ENCODE results near the gene CAPZB.
A peak's percentile ranks its signal among the peaks of the same experiment; 100 is the strongest.

The CAPZB gene

DNA sequence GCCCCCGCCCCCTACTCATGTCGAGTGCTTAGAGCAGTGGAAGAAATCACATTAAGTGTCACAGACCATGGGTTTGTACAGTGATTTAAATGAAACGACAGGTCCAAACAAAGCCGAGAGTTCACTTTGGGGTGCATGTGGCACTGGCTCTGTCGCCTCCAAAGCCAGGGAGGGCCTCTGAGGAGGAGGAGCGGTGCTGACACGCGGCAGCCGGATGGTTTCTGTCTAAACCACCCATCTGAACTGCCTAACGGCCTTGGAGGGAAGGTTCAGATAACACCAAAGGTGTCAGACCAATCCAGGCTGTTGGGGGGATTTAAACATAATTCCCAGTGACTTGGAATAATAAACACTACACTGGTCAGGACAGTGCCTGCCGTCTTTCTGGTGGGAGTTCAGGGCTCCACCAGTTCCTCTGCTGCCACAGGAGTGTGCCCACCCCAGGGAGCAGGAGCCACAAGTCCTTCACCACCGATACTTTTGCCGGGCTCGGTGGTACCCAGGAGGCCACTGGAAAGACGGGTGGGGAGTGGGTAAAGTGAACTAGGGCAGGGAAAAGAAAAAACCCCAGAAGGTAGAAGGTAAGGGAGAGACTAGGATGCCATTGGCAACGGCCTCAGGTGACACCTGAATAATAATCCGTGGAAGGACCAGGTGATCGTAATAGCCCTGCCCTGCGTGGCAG is 95.0 kb downstream of the CAPZB start:
- no peak for DNase-seq

DNA sequence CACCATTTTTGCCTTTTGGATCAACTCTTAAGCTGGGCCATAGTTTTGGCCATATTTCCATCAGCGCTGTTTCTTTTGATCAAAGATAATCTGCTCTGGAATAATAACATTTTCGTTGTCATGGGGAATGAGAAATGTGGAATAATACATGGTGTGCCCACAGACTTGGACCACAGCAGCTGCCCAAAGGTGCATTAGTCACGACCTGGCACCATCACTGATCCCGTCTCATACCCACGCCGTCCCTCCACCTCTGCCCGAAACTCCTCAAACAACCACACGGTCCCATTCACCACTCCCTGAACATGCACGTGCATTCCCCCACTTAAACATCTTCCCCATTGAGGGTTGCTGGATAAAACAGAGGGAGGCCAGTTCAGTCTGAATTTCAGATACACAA is 96.4 kb downstream of the CAPZB start:
- no peak for DNase-seq

DNA sequence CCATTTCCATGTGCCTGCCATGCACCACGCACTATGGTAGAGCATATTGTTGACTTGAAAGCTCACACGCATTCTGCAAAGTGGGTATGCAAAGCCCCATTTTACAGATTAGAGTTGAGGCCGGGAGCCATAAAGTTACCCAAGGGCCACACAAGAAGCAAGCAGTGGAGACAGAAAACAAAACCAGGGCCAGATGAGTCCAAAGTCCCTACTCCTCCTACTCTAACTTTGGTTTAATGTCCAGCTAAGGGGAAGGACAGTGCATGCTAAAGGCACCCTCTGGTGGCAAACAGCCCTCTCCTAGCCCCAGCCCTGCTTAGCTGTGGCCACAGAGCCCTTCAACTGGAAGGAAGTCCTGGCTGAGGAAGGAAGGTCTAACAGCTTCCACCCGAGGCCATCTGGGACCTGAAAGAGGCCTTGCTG is 98.3 kb downstream of the CAPZB start:
- DNase-seq, result no peak

DNA sequence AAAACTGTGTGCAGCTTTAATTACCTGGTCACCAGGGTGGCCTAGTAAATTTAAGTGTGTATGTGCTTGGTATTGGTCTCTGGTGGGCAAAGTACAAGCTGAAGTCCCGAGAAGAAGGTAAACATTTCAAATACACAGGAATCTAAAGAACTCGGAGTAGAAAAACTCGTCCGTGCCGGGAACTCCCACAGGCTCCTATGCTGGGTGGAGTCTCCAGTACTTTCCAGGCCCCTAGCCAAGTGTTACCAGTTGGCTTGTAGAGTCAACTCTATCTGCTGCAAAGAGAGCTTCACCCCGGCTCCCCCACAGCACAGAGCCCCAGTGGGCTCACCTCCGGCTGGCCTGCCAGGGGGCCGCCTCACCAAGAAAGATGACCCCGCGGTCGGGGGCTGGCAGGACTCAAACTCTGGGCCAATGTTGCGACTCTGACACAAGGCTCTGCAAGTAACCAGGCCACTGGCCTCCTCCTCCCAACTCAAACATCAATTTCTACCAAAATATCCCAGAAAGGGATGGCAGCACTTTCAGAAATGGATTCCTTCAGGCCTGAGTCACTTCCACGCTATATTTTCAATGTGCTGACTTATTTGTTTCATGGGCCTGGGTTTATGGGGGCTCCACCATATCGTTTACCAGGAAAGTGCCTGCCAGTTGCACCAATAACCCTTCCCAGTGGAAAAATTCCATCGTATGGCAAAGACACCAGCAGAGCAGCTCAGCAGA is 99.3 kb downstream of the CAPZB start:
- no peak for DNase-seq

DNA sequence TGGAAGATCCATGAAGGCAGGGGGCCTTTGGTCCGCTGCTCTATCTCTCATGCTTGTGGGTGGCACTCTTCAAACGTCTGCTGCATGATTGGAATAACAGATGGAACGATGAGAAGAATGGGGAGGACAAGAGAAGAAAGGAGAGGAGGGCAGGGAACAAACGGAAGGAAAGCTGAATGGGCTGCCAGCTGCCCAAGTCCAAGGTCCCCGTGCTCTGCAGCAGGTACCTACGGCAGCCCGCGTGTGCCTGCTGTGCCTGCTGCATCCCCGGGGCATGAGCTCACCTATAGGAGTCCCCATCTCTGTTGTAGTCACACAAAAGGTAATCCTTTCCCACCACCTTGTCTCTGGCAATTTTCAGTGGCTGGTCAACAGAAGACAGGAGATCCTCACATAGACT is 100.1 kb downstream of the CAPZB start:
- no peak for DNase-seq

DNA sequence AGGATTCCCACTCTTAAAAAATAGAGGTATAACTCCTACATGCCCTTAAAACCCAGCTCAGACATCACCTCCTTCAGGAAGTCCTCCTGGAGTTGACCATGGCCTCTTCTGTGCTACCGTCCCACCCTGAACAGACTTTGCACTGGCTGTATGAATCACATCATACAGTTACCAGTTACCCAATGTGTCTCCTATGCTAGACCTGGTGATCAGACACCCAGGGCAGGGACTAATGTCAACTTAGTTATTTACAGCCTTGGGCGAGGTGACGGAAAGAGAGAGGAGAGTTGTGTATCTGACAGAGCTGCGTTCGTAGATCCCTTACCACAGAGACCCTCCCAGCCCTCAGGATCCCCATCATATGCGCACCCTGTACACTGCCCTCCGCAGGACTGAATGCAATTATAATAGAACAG is 100.6 kb downstream of the CAPZB start:
- DNase-seq, result no peak

DNA sequence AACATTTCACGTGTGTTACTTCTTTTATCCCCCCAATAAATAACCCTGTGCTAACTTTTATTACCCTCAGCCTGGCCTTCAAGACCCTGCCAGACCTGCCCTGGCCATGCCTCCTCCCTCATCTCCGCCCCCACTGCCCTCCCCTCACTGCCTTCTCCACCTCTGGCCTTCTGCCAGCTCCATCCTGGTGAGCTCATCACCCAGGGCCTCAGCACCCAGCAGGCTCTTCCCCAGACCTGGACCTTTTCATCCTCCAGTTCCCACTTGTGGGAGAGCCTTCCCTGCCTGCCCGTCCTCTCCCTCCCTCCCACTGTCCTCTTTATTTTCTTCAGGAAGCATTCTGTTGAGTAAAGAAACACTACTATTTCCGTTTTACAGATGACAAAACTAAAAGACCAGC is 101.2 kb downstream of the CAPZB start:
- DNase-seq, result peak in 1 of 56 donors; percentile 41

DNA sequence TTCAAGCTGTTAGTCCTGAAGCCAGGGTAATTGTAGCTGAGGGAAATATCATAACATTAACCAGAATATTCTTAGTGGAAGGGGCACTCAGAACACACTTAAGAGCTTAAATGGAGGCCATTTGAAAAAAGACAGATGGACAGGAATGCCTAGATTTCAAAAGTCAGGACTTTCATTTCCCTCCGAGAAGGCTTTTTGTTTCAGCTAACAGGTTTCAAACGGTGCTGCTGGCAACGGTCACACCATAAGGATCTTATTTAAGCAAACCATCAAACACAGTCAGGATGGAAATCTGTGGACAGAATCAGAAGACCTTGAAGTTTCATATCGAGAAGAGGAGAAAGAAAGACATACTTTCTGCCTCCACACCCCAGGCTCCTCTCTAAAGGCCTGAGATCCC is 103.1 kb downstream of the CAPZB start:
- no peak for DNase-seq

DNA sequence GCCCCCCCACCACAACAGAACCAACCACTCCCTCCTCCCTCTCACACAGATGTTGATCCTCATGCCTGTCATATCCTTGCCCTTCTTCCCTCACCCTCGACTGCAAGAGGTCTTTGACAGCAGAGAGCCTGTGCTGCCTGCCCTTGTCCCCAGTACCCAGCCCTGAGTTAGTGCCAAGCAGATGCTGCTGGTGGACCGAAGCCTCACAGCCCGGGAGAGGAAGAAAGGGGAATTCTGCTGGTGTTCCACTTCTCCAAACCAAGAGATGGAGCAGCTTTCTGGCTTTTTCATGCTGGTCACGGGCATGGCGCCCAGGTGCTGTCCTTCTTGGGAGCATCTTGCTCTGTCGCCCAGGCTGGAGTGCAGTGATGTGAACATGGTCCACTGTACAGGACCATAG is 104.1 kb downstream of the CAPZB start:
- DNase-seq, result peak in 27 of 56 donors; percentile 10 to 68 (median 31)

DNA sequence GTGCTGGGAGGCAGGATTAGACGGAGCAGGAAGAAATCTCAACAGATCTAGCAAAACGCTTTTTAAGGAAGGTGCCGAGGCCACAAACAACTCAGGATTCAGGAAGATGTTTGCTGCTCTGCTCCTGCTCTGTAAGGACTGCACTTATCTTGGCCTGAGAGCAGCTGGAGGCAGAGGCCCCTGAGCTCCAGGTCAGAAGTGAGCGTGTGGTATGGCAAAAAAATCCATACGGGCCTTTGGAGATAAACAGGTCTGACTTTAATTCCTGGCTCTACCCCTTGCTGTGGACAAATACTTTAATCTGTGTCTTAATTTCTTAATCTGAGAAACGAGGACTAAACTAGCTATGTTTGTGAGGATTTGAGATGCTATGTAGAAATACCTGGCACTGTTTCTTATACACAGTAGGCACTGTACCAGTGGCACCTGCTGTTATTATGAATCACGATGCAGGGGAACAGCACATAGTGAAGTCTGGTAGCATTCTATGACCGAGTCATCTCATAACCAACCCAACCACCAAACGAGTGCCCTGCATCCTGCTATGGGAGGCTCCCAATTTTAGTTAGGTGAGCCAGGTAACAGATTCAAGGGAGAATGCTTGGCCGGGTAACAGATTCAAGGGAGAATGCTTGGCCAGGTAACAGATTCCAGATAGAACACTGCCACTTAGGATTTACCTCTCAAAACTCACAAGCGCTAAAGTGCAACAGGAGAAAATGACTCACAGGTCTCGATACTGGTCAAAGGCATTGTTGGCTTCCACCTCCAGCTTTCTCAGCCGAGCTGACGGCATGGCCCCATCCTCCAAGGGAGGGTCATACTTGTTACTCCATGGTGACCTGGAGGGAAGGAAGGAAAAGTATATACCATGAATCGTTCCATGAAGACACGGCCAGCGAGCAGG is 107.3 kb downstream of the CAPZB start:
- DNase-seq, result no peak

DNA sequence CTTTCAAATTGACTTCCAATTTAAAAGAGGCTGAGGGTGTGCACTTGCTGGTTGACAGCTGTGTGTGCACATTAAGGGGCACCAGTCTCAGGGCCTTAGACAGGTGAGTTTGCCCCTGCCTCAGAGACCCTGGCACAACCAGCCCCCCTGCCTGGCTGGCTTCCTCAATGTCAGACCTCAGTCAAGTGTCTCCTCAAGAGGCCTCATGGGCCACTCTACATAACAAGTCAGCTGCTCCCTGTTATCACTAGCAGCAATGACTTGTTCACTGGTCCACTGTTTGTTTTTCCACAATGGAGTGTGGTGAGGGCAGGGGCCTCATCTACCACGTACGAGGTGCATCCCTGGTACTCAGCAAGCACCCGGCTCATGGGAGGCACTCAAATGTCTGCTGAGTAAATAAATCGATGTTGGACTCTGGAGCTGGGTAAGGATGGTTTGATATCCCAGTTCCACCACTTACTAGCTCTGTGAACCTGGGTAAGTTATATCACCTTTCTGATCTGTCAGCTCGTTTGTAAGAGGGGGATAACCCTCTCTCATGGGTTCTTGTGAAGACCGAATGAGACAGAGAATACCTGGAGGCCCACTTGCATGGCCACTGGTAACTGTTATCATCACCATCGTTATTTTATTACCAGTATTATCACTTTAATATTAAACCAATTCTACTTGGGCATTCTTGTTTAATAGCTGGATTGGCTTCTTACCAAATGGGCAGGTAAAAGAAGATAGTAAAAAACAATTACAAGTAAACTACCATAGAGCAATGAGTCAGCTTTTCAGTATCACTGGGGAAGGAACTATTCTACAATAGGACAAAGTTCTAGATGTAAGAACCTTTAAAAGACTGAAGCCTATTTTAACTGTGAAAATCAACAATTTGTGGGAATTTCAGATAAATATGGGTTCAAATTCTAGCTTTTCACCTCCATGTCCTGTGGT is 108.6 kb downstream of the CAPZB start:
- no peak for DNase-seq

DNA sequence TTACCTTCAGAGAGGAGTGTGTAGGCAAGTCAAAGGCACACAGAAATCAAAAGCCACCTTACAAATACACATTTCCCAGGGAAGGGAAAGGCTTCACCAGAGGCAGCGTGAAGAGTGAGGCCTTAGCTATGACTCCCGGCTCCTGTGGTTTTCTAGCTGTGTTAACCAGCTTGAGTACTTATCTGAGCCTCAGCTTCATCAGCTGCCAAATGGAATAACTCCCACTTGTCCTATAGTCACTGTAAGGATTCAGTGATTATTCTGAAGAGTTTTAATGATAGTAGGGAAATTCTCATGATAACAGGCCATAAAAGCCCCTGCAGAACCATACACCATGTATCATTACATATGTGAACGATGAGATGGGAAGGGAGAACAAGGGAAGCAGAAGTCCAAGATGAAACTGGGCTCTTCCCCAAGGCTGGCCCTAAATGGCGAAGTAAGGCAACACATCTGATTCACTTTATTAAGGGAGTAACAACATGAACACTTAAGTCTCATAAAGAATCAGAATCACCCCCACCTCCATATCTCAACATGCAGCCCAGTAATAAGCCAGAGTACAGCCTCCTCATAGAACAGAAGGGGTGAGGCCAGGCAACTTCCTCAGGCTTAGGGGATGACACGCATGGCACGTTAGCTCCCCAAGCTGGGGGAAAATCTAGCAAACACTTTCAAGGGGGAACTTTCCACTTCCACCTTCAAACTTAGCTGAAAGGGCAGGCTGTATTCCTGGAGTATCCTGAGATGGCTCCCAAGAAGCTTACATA is 109.5 kb downstream of the CAPZB start:
- no peak for DNase-seq

DNA sequence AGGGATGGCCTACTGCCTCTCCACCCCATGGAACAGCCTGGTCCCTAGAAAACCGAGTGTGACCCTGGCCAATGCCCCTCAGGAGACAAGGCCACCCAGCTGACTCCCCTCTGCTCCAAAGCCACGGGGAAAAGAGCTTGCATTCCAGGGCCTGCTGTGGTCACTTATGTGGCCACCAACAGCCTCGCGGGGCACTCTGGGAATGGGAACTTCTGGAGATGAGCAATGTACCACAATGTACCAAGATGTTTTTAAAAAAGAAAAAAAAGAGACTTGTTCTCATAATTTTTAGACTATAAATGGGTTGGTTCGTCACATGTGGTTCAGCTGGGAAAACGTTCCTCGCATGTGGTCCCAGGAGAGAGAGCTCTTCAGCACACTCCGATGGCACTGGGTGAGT is 110.4 kb downstream of the CAPZB start:
- DNase-seq, result no peak

DNA sequence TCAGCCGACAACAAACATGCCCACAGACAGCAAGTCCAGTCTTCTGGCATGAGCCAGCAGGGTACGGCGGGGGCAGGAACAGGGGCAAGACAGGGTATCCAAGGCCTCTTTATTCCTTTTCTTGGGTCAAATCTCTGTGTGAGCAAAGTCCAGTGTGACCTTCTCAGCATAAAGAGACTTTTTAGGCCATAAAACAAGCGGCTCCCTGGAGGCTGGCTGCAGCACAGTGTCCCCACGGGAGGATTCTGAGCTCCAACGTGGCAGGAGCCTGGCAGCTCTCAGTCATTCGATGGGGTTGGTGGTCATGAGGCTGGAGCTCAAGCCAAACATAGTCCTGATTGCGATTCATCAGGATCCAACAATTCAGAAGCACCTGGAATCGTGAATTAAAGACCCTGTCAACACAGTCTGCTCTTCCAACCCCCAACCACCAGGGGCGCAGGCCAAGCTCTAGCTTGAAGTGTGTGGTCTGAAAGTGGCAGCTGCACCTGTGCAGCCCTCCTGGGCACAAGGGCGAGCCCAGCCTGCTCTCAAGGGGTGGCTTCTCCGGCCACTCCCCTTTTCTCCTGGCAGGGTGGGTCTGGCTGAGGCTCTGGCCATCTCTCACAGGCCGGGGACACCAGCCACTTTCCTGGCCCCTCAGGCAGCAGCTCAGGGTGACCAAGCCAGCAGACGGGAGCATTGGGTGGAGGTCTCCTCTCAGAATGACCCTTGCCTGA is 111.1 kb downstream of the CAPZB start:
- DNase-seq, result no peak

DNA sequence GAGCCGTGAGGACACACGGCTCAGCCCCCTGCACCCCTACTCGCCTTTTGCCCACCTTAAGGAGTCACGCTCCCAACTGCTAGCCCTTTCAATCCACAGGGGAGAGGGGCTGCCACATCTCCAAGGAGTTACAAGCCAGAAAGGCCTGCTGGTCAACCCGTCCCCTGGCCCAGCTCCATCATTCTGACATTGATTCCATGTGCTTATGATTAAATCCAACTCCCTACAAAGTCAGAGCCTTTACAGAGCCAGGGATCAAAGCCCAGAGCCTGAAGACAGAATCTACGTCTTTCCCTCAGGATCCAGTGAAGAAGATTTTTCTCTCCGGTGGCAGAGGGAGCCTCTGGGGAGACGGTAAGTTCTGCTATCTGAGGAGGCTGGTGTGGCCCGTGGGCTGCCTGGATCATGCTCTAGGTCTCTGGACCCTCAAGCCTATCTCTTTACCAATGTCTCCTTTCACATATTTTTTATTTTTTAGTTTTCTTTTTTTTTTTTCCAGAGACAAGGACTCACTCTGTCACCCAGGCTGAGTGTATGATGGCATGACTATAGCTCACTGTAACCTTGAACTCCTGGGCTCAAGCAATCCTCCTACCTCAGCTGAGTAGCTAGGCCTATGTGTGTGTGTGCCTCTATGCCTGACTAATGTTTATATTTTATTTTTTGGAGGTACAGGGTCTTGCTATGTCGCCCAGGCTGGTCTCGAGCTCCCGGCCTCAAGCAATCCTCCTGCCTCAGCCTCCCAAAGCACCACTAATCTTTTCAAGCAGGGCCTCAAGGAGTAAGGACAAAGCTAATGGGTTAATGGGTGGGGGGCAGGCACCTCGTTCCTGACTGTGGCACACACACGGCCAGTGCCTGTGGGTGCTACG is 111.9 kb downstream of the CAPZB start:
- DNase-seq, result no peak

DNA sequence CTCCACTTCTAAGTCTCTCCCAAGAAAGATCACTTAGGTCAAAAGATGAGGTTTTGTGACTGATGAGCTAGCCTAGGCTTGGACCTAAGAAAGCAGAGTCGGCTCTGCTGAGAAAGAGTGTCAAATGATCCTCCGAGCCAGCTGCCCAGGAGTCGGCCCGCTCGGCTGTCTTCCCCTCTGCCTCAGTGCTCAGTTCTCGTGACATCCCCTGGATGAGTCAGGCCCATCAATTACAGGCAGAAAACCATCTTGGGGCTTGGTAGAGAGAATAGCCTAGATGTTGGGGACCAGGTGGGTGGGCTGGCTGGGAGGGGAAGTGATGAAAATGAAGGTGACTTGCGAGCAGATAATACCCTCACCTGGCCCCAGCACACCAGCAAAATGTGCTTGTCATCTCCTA is 112.7 kb downstream of the CAPZB start:
- no peak for DNase-seq

DNA sequence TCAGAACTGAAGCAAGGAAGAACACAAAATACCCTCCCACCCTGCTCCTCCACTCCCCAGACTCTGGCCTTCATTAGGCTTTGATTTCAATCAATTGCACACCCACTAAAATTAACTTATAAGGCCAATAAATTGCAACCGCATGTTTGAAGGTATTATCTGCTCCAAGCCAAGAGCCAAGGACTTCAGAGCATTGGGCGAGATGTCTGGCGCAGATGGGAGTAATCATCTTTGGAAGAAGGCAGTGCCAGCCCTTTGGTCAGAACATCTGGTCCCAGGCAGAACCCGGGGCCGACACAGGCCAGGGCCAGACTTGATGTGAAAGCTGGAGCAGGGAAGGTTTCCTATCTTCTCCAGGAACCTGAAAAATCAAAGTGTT is 113.2 kb downstream of the CAPZB start:
- no peak for DNase-seq

Measured in amygdala (tissue), 56 donors.